HG03135 (cell line): ENCODE results near the gene PYGB.

Experiments used
- ATAC-seq: cut with Tn5 transposase; IDR thresholded peaks from one replicate; pipeline ENCODE4 v1.9.1; 2021; ENCODE audit warnings: mild to moderate bottlenecking, moderate library complexity; ENCODE audit not compliant: unreplicated experiment

PYGB gene

DNA sequence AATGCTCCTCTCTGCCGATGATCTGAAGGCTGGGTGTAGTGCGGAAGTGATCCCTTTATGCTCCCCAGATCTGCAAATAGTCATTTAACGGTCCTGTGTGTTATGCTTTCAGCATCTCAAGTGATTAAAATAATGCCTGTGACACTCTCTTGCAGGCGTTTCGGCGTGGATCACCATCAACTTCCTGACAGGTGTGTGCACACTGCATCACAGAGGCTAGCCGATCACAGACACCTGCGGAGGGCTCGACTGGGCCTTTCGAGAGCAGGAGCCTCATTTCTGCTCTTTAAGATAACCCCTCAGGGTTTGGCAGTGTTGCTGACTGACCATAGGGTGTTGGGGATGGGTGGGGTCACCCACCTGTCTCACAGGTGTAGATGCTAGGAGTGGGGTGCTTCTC is 32.4 kb upstream of the PYGB start:
- no peak for ATAC-seq

DNA sequence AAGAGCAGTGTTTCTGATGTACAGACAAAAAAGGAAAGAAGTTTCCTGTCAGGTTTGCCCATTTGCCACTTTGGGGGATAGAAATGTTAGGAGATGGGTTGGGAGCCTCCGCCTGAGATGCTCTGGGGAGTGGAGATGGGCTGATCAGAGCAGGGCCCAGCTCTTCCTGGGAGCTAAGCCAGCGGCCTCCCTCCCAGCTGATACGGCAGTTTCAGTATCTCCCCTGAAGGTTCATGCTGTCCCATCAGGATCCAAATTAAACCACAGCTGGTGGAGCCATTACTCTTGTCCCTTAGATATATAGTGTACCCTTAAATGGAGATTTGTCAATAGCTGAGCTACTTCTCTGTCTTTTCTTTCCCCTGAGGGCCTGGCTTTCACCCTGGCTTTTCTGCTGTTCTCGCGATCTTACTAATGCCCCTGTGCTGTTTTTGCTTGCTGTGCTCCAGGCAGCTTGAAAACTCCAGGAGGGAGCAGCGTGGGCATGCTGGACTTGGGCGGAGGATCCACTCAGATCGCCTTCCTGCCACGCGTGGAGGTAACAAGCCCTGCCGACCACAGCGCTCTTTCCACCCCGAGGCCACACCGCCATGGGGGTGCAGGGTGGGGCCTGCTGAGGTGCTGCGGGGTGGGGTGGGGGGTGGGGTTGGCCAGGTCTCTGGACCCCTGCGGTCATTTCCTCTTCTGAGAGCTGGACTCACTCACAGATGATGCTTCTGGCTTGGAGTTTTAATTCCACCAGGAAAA is 31.5 kb upstream of the PYGB start:
- no peak for ATAC-seq

DNA sequence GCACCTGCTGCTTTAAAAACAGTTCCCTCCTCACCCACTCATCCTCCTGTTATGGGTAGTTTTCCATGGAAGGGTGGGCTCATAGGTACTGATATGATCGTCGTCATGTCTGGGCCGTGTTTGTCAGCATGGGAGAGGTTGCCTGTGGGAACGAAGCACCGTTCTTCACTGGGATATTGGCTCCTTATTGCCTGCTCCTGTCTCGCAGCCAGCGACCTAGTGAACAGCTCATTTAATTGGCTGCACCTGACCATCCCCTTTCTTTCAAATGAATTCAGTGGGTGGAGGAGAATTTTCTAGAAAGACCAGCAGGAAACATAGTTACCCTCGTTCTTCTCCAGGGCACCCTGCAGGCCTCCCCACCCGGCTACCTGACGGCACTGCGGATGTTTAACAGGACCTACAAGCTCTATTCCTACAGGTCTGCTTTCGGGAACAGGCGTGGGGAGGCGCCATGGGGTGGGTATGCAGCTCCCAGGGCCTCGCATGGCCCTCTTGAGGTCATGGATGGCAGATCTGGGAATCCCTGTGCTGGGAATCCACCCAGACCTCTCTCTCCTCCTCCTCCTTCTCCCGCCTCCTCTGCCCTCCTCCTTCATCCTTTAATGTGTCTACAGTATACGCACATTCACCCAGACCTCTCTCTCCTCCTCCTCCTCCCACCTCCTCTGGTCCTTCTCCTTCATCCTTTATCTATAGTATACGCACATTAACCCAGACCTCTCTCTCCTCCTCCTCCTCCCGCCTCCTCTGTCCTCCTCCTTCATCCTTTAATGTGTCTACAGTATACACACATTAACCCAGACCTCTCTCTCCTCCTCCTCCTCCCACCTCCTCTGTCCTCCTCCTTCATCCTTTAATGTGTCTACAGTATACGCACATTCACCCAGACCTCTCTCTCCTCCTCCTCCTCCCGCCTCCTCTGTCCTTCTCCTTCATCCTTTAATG is 30.4 kb upstream of the PYGB start:
- ATAC-seq = no peak

DNA sequence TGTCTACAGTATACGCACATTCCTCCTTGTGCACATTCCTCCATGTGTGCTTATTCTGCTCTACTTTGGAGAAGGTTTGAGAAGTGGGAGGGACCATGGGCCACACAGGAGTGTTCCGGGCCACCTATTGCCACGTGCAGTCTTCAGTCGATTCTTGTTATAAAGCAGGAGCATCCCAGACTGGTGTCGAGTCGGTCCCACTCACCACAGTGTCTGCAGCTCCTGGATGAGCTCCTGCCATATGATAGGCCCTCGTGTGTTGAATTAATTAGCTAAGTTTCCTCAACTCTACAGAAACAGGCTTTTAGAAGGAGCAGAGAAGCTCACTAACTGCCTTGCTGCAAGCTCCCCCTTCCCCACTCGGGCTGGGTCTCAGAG is 29.8 kb upstream of the PYGB start:
- ATAC-seq = no peak

DNA sequence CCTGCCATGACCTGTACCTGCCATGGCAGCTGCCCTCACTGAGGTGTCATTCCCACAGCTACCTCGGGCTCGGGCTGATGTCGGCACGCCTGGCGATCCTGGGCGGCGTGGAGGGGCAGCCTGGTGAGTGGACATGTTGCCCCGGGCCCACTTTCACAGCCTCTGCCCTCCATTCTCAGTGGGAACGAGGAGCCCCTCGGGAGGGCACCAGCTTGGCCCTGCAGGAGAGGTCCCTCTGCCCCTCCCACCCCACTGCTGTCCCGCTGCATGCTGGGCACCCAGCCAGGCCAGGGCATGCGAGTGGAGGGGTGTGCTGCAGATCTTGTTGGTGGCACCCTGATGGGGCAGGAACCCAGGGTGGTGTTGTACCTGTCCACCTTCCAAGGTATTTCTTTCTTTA is 29.4 kb upstream of the PYGB start:
- ATAC-seq = no peak

DNA sequence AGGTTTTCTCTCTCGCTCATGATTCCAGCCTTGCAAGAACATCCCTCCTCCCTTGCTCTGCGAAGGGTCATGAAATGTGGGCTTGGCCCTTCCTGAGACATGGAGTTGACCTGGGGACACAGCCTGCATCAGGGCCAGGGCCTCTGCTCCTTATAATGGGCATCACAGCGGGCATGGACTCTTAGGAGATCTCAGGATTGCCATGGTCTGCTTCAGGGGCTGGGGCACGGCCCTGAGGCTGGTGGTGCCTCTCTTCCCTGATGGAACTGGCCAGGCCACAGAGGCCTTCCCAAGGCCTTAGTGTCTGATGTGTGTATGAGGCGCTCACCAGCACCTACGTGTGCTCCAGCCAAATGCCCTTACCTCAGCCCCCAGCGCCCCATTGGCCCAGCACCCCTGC is 28.5 kb upstream of the PYGB start:
- ATAC-seq = no peak

DNA sequence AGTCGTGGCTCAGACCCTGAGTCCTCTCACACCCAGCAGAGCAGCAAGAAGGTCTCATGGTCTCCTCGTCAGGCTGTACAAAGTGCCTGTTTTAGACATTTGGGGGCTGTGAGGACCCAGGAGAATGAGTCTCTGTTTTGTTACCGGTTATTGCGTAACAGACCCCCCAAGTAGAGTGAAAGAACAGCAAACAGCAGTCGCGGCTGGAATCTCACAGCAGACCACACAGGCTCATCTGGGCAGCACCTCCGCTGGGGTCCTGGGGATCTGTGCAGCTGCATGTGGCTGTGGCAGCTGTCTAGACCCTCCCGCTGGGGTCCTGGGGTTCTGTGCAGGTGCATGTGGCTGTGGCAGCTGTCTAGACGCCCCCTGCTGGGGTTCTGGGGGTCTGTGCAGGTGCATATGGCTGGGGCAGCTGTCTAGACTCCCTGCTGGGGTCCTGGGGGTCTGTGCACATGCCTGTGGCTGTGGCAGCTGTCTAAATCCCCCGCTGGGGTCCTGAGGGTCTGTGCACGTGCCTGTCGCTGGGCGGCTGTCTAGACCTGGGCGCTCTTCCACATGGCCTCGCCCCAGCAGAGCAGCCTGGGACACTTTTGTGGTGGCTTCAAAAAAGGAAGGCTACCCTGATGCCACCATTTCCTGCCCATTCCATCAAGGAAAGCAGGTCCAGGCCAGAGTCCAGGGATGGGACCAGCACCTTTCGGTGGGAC is 27.7 kb upstream of the PYGB start:
- ATAC-seq = no peak

DNA sequence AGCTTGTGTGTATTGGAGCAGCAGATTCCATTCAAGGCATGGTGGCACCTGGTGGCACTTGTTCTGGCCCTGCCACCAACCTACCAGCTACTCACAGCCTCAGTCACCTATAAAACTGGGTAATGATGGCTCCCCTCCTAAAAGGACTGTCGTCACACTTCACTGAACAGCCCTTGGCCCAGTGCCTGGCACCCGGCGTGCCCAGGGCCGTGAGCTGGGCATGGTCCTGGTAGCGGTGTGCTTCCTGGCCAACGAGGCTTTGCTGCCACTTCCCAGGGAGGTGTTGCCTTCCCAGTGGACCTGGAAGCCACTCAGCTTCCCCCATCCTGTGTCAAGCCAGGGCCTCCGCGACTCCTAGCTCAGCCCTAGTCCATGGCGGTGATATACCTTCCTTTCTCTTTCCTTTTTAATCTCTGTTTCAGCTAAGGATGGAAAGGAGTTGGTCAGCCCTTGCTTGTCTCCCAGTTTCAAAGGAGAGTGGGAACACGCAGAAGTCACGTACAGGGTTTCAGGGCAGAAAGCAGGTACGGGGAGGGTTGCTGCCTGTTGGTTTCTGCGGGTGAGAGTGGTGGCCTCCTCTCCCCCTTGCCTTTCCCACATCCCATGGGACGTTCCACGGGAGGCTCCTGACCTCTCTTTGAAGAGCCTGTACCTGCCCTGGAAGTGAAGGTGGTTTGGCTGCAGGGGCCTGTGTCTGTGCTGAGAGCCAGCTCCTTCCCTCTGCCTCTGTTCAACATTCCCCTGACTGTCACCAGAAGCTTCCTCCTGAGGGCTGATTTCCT is 26.9 kb upstream of the PYGB start:
- no peak for ATAC-seq

DNA sequence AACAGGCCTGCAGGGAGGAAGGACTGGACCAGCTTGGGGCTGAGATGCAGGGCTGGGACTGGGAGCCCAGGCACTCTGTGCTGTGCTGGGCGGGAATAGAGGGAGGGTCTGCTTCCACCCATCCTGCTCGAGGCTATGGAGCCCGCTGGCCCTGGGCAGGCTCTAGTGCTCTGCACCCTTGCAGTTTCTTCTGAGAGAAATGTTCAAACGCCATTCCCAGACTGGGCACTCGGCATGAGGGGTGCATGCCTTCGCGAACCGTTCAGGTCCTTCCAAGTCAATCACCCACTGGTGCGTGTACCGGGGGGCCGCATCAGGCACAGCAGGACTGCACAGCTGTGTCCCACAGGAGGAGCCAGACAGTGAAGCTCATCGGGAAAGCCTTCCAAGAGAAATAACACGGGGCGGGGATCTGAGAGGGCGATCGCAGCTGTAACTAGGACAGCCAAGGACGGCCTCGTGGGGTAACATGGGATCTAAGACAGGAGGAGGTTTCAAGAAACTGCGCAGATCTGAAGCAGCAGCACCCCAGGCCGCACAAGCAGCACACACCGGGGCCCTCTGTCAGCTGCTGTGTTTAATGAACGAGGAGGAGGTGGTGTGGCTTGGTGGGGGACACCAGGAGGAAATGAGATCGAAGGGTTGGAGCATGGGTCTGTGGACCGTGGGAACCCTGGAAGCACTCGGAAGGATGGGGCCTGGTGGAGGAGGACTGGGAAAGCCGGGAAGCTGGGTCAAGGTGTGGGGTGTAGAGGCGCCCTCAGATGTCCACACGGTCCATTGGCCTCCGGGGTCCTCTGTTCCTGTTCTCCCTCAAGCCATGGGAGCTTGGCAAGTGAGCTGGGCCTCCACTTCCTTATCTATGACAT is 26.1 kb upstream of the PYGB start:
- no peak for ATAC-seq

DNA sequence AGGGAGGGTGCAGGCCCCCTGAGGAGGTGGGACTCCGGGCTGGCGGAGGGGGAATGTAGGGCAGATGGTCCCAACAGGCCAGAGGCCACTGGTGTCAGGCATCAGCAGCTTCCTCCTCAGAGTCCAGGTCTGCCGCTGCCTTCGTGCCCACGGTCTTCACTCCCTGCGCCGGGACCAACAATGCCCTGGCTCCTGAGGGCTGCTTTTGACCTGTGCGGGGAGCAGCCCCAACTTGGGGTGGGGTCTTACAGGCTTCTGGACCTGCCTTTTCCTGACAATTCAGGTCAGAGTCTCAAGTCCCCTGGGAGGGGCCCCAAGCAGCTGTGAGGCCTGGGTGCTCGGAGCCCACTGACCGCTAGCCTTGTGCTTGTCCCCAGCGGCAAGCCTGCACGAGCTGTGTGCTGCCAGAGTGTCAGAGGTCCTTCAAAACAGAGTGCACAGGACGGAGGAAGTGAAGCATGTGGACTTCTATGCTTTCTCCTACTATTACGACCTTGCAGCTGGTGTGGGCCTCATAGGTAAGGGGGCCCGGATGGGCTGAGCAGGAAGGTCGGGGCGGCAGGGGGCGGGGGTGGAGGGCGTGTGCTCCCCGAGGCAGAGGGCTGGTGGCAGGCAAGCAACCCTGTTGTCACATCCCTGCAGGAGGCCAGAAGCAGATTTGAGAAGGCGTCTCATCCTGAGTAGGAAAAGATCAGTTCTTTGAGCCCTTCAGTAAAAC is 25.3 kb upstream of the PYGB start:
- ATAC-seq = no peak

DNA sequence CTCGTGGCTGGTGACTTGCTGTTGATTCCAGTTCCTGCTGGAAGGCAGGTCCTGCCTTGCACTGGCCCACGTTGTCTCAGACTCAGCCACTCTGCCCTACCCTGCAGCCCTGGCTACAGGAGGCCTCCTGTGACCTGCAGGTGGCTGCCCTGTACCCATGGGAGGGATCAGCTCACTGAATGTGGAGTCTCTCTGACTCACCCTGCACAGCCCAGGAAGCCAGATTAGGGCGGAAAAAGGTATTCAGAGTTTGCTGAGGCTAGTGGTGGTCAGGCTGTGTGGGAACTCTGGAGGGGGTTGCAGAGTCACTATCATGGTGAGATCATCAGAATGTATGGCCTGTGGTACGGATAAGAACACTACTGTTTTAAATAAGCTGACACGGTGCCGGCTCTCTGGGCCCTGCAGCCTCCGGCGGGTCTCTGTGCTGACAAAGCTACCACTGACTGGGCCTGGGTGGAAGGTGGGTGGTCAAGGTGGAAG is 24.7 kb upstream of the PYGB start:
- ATAC-seq = no peak

DNA sequence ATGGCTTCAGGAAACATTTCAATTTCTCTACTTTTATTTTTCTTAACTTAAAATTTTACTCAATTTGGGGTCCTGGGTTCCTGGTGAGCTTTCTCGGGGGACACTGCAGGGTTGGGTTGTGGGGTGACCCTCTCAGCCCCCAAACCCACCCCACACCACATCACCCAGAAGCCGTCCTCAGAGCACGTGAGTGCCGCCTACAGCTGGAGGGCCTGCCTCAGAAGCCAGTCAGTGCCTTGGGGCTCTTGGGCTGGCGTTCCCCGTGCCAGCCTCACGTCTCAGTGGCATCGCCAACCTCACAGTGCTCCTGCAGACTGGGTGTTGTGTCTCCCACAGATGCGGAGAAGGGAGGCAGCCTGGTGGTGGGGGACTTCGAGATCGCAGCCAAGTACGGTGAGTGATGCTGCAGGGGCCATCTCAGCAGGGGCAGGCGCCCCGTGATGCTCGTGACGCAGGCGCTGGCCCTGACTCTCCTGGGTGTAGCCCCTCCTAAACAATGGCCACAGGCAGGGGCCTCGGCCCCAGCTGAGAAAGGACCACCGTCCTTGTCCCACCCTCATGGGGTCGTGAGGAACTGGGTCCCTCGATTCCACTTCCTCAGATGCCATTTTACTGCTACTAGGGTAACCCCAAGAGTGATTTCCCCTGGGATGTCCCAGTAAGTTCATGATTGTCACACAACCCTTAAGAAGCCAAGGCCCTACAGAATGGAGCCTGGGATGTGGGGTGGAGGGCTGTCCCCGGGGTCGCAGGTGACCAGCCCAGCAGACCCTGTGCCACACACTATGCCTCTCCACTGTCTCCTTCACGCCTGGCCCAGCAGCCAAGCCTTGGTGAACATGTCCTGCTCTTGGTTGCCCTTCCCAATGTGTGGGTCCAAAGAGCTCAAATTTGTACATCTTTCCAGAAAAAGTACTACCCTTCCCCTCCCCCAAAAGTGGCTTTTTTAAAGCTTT is 23.8 kb upstream of the PYGB start:
- ATAC-seq = no peak

DNA sequence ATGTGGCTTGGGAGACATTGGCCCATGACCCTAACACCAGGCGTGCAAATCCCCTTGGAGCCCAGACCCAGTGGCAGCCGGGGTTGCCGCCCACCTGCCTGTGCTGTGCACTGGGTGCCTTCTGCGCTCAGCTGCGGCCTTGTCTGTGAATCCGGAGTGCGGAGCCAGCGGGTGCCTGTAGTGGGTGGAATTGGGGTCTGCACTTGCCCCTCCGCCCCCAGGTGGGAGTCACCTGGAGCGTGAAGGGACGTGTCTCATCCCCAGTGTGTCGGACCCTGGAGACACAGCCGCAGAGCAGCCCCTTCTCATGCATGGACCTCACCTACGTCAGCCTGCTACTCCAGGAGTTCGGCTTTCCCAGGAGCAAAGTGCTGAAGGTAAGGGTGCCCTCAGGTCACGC is 22.9 kb upstream of the PYGB start:
- ATAC-seq = no peak

DNA sequence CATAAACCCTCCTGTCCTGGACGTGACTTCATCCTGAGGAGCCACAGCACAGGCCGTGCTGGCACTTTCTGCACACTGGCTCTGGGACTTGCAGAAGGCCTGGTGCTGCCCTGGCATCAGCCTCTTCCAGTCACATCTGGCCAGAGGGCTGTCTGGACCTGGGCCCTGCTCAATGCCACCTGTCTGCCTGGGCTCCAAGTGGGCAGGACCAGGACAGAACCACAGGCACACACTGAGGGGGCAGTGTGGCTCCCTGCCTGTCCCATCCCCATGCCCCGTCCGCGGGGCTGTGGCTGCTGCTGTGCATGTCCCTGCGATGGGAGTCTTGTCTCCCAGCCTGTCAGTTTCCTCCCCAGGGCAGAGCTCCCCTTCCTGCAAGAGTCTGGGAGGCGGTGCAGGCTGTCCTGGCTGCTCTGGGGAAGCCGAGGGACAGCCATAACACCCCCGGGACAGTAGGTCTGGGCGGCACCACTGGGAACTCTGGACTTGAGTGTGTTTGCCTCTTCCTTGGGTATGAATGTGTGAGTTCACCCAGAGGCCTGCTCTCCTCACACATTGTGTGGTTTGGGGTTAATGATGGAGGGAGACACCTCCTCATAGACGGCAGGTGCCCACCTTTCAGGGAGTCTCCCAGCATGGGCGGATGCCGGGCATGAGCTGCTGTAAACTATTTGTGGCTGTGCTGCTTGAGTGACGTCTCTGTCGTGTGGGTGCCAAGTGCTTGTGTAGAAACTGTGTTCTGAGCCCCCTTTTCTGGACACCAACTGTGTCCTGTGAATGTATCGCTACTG is 22.0 kb upstream of the PYGB start:
- no peak for ATAC-seq

DNA sequence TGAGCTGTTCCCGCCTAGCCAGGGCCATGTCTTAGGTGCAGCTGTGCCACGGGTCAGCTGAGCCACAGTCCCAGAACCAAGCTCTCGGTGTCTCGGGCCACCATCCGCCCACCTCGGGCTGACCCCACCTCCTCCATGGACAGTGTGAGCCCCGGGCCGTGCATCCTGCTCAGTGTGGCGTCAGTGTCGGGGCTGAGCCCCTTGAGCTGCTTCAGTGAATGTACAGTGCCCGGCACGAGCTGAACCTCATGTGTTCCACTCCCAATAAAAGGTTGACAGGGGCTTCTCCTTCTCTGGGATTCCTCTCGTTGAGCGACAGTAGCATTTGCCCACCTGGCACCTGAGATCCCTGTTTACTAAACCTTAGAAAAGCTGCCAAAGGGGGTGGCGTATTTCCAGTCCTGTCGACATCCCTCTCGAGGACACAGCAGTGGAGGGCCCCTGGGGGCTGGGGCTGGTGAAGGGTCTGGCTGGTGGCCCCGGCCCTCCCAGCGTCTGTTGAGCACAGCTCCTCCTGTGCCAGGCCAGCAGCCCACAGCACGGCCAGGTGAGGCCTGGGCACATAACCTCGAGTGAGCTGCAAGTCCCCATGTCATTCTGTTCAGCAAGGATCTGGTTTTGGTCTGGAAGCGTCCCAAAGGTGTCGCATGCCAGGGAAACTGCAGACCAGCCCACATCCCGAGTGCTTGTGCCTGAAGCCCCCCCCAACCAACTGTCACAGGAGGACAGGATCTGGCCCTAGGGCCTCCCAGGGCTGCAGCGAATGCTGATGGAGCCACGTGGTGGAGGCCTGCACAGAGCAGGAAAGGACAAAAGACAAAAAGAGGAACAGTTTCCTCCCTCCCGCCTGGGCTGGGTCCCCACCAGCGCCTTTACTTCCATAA is 21.2 kb upstream of the PYGB start:
- no peak for ATAC-seq

DNA sequence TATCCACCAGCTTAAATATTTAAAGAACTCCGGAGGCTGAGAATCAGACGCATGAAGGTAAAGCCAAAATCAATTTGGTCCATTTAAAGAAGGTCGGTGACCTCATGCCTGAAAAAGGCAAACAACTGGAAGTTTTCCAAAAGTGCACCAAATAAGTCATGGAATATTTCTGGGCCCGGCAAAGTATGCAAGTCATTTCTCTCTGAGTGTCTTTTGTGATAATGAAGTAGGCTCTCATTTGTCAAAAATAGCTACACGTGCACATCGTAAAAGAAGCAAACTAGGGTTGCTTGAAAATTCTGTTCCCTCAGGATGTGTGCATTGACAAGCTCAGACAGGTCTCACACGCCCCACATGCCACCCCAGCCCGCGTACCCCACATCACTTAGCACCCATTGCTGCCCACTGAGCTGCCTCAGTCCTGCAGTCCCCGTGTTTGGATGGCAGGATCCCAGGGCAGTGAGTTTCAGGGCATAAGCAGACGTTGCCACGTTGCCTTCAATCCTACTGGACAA is 20.5 kb upstream of the PYGB start:
- ATAC-seq = no peak
